ENCODE results near the gene LGALS14.

DNA sequence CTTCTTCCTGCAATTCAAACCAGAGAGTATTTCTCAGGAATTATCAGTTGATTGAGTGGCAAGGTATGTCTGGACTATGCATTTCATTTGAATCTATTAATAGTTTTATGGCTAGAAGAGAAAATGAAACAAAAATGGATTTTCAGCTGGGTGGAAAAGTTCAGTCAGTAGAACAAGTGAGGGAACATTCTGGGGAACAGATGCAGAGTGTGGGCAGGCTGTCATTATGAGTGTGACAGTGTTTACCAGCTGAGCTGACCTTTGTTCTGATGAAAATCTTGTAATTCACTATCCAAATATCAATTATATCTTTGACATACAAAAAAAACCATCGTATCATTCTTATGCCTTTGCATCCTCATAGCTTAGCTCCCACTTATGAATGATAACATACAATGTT, 36.1 kb downstream of the LGALS14 start:
- TF ChIP-seq, protein P1, sequence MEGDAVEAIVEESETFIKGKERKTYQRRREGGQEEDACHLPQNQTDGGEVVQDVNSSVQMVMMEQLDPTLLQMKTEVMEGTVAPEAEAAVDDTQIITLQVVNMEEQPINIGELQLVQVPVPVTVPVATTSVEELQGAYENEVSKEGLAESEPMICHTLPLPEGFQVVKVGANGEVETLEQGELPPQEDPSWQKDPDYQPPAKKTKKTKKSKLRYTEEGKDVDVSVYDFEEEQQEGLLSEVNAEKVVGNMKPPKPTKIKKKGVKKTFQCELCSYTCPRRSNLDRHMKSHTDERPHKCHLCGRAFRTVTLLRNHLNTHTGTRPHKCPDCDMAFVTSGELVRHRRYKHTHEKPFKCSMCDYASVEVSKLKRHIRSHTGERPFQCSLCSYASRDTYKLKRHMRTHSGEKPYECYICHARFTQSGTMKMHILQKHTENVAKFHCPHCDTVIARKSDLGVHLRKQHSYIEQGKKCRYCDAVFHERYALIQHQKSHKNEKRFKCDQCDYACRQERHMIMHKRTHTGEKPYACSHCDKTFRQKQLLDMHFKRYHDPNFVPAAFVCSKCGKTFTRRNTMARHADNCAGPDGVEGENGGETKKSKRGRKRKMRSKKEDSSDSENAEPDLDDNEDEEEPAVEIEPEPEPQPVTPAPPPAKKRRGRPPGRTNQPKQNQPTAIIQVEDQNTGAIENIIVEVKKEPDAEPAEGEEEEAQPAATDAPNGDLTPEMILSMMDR (IDR thresholded peaks at IDR 0.05 in 4 of 5, conservative IDR thresholded peaks at IDR 0.05 in 1 of 5): no peak
- no peak for TF ChIP-seq POLR2A (IDR thresholded peaks at IDR 0.05)
